ENCODE measurements around the gene GAGE1. TPM values are rescaled to one million over a fixed set of nuclear protein-coding genes. Genes with fewer than 3 reads are reported as not detected.
"Not testable (repeated sequence)": the region's sequence is repeated elsewhere in the genome, so short reads cannot be mapped to it uniquely, and the experiment has no call there.

Gene GAGE1, protein sequence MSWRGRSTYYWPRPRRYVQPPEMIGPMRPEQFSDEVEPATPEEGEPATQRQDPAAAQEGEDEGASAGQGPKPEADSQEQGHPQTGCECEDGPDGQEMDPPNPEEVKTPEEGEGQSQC
- total RNA-seq = not detected

DNA sequence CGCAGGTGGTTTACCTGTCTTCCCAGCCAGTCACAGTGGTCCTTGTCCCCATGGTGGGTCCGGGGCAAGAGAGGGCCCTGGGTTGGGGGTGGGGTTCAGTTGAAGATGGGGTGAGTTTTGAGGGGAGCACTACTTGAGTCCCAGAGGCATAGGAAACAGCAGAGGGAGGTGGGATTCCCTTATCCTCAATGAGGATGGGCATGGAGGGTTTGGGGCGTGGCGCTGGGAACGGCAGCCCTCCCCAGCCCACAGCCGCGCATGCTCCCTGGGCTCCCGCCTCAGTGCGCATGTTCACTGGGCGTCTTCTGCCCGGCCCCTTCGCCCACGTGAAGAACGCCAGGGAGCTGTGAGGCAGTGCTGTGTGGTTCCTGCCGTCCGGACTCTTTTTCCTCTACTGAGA is at the start of gene GAGE1:
Gene GAGE1 (plus strand): TSS at position 301 of the 400 bp plus-strand sequence. CDS start 1,155 bp downstream, outside the sequence.
- POLR2A ChIA-PET, CTCF ChIA-PET: not testable (repeated sequence)

DNA sequence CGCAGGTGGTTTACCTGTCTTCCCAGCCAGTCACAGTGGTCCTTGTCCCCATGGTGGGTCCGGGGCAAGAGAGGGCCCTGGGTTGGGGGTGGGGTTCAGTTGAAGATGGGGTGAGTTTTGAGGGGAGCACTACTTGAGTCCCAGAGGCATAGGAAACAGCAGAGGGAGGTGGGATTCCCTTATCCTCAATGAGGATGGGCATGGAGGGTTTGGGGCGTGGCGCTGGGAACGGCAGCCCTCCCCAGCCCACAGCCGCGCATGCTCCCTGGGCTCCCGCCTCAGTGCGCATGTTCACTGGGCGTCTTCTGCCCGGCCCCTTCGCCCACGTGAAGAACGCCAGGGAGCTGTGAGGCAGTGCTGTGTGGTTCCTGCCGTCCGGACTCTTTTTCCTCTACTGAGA is 47.8 kb upstream of the GAGE1 start, which contains the start of gene GAGE12E:
Gene GAGE12E (plus strand): TSS at position 301 of the 400 bp plus-strand sequence. CDS start 1,155 bp downstream, outside the sequence.
- POLR2A ChIA-PET, CTCF ChIA-PET: not testable (repeated sequence)

DNA sequence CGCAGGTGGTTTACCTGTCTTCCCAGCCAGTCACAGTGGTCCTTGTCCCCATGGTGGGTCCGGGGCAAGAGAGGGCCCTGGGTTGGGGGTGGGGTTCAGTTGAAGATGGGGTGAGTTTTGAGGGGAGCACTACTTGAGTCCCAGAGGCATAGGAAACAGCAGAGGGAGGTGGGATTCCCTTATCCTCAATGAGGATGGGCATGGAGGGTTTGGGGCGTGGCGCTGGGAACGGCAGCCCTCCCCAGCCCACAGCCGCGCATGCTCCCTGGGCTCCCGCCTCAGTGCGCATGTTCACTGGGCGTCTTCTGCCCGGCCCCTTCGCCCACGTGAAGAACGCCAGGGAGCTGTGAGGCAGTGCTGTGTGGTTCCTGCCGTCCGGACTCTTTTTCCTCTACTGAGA is 38.3 kb upstream of the GAGE1 start, which contains the start of gene GAGE12F:
Gene GAGE12F (plus strand): TSS at position 301 of the 400 bp plus-strand sequence. CDS start 1,155 bp downstream, outside the sequence.
- CTCF ChIA-PET, POLR2A ChIA-PET: not testable (repeated sequence)

- POLR2A ChIA-PET, CTCF ChIA-PET: not testable (repeated sequence)
These were observed 30.1 kb upstream of the GAGE1 start for GRCh38 chrX:49568728-49569127.

- POLR2A ChIA-PET, CTCF ChIA-PET: not testable (repeated sequence)
These were observed 29.7 kb upstream of the GAGE1 start for GRCh38 chrX:49569152-49569551.

DNA sequence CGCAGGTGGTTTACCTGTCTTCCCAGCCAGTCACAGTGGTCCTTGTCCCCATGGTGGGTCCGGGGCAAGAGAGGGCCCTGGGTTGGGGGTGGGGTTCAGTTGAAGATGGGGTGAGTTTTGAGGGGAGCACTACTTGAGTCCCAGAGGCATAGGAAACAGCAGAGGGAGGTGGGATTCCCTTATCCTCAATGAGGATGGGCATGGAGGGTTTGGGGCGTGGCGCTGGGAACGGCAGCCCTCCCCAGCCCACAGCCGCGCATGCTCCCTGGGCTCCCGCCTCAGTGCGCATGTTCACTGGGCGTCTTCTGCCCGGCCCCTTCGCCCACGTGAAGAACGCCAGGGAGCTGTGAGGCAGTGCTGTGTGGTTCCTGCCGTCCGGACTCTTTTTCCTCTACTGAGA is 28.7 kb upstream of the GAGE1 start, which contains the start of gene GAGE12G:
Gene GAGE12G (plus strand): TSS at position 301 of the 400 bp plus-strand sequence. CDS start 1,155 bp downstream, outside the sequence.
- CTCF ChIA-PET = not testable (repeated sequence)

GRCh38 chrX:49579649-49580048 is 19.2 kb upstream of the GAGE1 start, which contains the start of gene GAGE12H:
Gene GAGE12H, plus strand, starts transcription at chrX:49579949. Its CDS starts 1,155 bp downstream, at chrX:49581104.
- POLR2A ChIA-PET, CTCF ChIA-PET: not testable (repeated sequence)

More for the DNA sequence above, 28.7 kb upstream of the GAGE1 start, which contains the start of gene GAGE12G:
- POLR2A ChIA-PET = not testable (repeated sequence)

GRCh38 chrX:49589196-49589595 is 9.6 kb upstream of the GAGE1 start, which contains the start of gene GAGE2A:
Gene GAGE2A, plus strand, starts transcription at chrX:49589496. Its CDS starts 1,155 bp downstream, at chrX:49590651.
- POLR2A ChIA-PET, CTCF ChIA-PET: not testable (repeated sequence)

GRCh38 chrX:49589769-49590478 is 8.9 kb upstream of the GAGE1 start:
- POLR2A ChIA-PET, CTCF ChIA-PET: not testable (repeated sequence)

GRCh38 chrX:49590488-49590887 is 8.3 kb upstream of the GAGE1 start:
- CTCF ChIA-PET, POLR2A ChIA-PET: not testable (repeated sequence)

DNA sequence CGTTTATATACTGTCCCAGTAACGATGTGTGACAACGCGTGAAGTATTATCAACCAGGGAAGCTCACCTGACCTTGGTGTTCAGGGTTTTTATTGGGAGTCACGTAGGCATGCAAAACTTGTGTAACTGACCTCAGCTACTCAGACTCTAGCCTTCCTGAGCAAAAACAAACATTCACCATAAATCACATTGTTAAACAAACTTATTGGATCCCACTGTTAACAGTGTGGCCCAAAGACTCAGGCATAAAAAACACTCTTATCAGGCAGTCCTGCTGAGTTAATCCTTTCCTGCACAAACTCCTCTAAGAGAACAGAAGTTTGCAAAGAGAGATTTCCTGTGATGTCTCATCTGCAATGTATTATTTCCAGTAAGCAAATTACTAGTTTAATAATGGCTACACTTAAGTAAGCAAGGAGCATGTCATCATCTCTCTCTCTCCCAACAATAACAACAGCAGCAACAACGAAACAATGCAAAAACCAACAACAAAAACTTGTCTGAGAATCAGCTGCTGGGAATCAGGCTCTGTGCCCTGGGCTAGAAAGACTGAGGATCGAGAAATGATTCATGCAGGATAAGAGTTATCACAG is 12.0 kb downstream of the GAGE1 start:
- CTCF ChIA-PET = no interaction called here
- POLR2A ChIA-PET = no interaction called here

DNA sequence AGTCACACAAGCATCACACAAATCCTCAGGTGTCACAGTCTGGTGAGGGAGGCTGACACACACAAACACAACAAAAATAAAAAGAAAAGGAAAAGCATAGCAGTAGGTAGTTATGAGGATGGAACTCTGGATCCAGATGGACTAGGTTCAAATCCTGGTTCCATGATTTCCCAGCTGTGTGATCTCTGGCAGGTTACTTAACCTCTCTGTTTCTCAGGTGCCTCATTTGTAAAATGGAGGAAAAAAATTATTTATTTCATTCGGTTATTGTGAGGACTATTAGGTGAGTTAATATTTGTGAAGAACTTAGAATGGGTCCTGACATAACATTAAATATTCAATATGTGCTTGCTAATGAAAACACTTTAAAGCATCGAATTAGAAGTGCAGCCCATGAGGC is 19.8 kb downstream of the GAGE1 start:
- ChIA-PET CTCF (no interaction called here), POLR2A (no interaction called here)

- CTCF ChIA-PET = interaction anchor here (1.0 kb wide), 1 partner anchor 127 kb away, joined by 3 read pairs; no protein-coding TSS in a partner anchor
- POLR2A ChIA-PET = no interaction called here
These were observed 28.4 kb downstream of the GAGE1 start for GRCh38 chrX:49627086-49627777.

DNA sequence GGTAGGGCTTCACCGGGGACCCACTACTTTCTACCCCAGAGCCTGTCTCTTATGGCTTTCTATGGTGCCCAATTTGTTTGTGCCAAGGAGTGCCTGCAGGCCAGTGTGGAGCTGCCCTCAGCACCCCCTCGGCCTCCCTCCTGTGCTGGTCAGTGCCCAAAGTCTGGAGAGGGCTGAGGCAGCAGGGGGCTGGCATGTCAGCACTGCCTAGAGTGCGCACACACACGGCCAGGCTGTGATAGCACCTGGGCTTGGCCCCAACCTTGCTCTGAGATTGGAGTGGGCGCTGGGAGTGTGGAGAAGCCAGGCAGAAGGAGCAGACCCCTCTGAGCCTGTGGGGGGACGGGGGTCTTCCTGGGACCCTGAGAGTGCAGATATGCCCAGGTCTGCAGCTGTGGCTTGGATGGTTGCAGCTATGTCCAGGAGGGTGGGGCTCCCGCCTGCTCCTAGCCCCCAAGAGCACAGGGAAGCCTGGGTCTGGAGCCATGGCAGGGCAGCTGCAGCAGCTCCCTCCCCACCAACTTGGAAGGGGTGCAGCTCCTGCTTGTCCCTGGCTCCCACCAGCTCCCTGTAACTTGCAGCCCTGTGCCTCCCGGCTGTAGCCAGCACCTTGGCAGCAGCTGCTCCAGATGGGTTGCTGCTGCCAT is 46.3 kb downstream of the GAGE1 start:
- ChIA-PET CTCF (no interaction called here), POLR2A (no interaction called here)

DNA sequence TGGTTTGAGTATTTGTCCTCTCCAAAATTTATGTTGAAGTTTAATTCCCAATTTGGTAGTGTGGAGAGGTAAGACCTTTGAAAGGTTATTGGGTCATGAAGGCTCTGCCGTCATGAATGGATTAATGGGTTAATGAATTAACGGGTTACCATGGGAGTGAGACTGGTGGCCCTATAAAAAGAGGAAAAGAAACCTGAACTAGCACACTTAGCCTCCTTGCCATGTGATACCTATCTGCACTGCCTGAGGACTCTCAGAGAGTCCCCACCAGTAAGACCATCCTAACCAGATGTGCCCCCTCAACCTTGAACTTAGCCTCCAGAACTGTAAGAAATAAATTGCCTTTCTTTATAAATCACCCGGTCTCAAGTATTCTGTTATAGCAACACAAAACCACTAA is 57.7 kb downstream of the GAGE1 start:
- ChIA-PET CTCF (no interaction called here), POLR2A (no interaction called here)

Other genes starting within 250 kb of the GAGE1 start
- gene GAGE12C, start 66.8 kb upstream of the GAGE1 start, total RNA-seq = not detected
- gene GAGE12D, start 57.3 kb upstream of the GAGE1 start, total RNA-seq = not detected
- not detected for gene GAGE12E, start 47.7 kb upstream of the GAGE1 start, total RNA-seq
- gene GAGE12F, start 38.2 kb upstream of the GAGE1 start, total RNA-seq = not detected
- gene GAGE12G, start 28.6 kb upstream of the GAGE1 start, total RNA-seq = not detected
- not detected for gene GAGE12H, start 19.1 kb upstream of the GAGE1 start, total RNA-seq
- gene GAGE2A, start 9.5 kb upstream of the GAGE1 start, total RNA-seq = not detected
- gene PAGE1, start 97.0 kb downstream of the GAGE1 start, total RNA-seq = not detected
- gene PAGE4, start 230.3 kb downstream of the GAGE1 start, total RNA-seq = not detected